Mucosa of stomach (tissue), 1 donor: Measurements from ENCODE around the gene ZNF541.

Source experiments
- H3K27me3 ChIP-seq: one replicate; pipeline ENCODE4 v1.7.0; 2013; ENCODE audit warnings: mild to moderate bottlenecking, low read length; ENCODE audit not compliant: control insufficient read depth, insufficient read depth
- H3K36me3 ChIP-seq: one replicate; pipeline ENCODE4 v1.7.0; 2013; ENCODE audit warnings: low read length; ENCODE audit not compliant: control insufficient read depth, insufficient read depth
- H3K4me1 ChIP-seq: one replicate; pipeline ENCODE4 v1.7.0; 2013; ENCODE audit warnings: mild to moderate bottlenecking, low read length; ENCODE audit not compliant: control insufficient read depth, insufficient read depth
- H3K4me3 ChIP-seq: one replicate; pipeline ENCODE4 v1.7.0; 2013; ENCODE audit warnings: low read length
- H3K9ac ChIP-seq: one replicate; pipeline ENCODE4 v1.7.0; 2013; ENCODE audit warnings: mild to moderate bottlenecking, low read length, moderate library complexity
- H3K9me3 ChIP-seq: one replicate; pipeline ENCODE4 v1.7.0; 2013; ENCODE audit warnings: mild to moderate bottlenecking, low read length, moderate library complexity; ENCODE audit not compliant: control insufficient read depth
- donor health status: Pancreatic carcinoma.

The ZNF541 gene

GRCh38 chr19:47573071-47574026 is at the start of gene ZNF541:
Gene ZNF541 (minus strand): TSS chr19:47573148. CDS start chr19:47555856, 17,292 bp downstream.
- Histone ChIP-seq H3K27me3 (no peaks in the 10 kb centered on the region), H3K9me3 (no peaks in the 10 kb centered on the region), H3K36me3 (no peaks in the 10 kb centered on the region), H3K4me3 (no peak within 1 kb of the TSS), H3K9ac (no peak within 1 kb of the TSS), H3K4me1 (peaks cover 4% of the 10 kb centered on the region)

- Histone ChIP-seq H3K9me3 (no peaks in the 10 kb centered on the region), H3K4me3 (no peak overlapping the region), H3K9ac (no peak overlapping the region), H3K27me3 (no peaks in the 10 kb centered on the region), H3K36me3 (no peaks in the 10 kb centered on the region), H3K4me1 (peaks cover 19% of the 10 kb centered on the region)
Observed at GRCh38 chr19:47619763-47620162, 46.8 kb upstream of the ZNF541 start.

- Histone ChIP-seq H3K36me3 (no peaks in the 10 kb centered on the region), H3K9me3 (no peaks in the 10 kb centered on the region), H3K4me1 (peaks cover 13% of the 10 kb centered on the region), H3K9ac (peak overlapping the region; percentile 18), H3K27me3 (no peaks in the 10 kb centered on the region), H3K4me3 (no peak overlapping the region)
Observed at GRCh38 chr19:47618771-47619170, 45.8 kb upstream of the ZNF541 start.

- H3K27me3 ChIP-seq: no peaks in the 10 kb centered on the region
- H3K9ac ChIP-seq: no peak overlapping the region
- no peak overlapping the region for H3K4me3 ChIP-seq
- no peaks in the 10 kb centered on the region for H3K9me3 ChIP-seq
- H3K36me3 ChIP-seq: no peaks in the 10 kb centered on the region
- H3K4me1 ChIP-seq: peaks cover 16% of the 10 kb centered on the region
Observed at GRCh38 chr19:47615714-47616113, 42.8 kb upstream of the ZNF541 start.

GRCh38 chr19:47615230-47615629 is 42.3 kb upstream of the ZNF541 start:
- Histone ChIP-seq H3K4me1 (peaks cover 21% of the 10 kb centered on the region), H3K9me3 (no peaks in the 10 kb centered on the region), H3K4me3 (no peak overlapping the region), H3K36me3 (no peaks in the 10 kb centered on the region), H3K27me3 (no peaks in the 10 kb centered on the region), H3K9ac (no peak overlapping the region)

GRCh38 chr19:47614559-47614958 is 41.6 kb upstream of the ZNF541 start:
- Histone ChIP-seq H3K36me3 (no peaks in the 10 kb centered on the region), H3K27me3 (no peaks in the 10 kb centered on the region), H3K9ac (no peak overlapping the region), H3K4me3 (no peak overlapping the region), H3K9me3 (no peaks in the 10 kb centered on the region), H3K4me1 (peaks cover 18% of the 10 kb centered on the region)

- no peak overlapping the region for H3K4me3 ChIP-seq
- H3K27me3 ChIP-seq: no peaks in the 10 kb centered on the region
- peaks cover 16% of the 10 kb centered on the region for H3K4me1 ChIP-seq
- no peaks in the 10 kb centered on the region for H3K36me3 ChIP-seq
- no peaks in the 10 kb centered on the region for H3K9me3 ChIP-seq
- H3K9ac ChIP-seq: no peak overlapping the region
Observed at GRCh38 chr19:47614021-47614295, 41.0 kb upstream of the ZNF541 start.

GRCh38 chr19:47613165-47614020 is 40.4 kb upstream of the ZNF541 start:
- H3K4me1 ChIP-seq: peaks cover 16% of the 10 kb centered on the region
- H3K27me3 ChIP-seq: no peaks in the 10 kb centered on the region

GRCh38 chr19:47610902-47611301 is 38.0 kb upstream of the ZNF541 start:
- Histone ChIP-seq H3K9ac (peak overlapping the region; percentile 76), H3K4me1 (peaks cover 16% of the 10 kb centered on the region), H3K9me3 (no peaks in the 10 kb centered on the region), H3K27me3 (no peaks in the 10 kb centered on the region), H3K4me3 (no peak overlapping the region), H3K36me3 (no peaks in the 10 kb centered on the region)

More at GRCh38 chr19:47613165-47614020, 40.4 kb upstream of the ZNF541 start:
- H3K36me3 ChIP-seq: no peaks in the 10 kb centered on the region
- H3K9me3 ChIP-seq: no peaks in the 10 kb centered on the region
- H3K4me3 ChIP-seq: no peak overlapping the region
- no peak overlapping the region for H3K9ac ChIP-seq

GRCh38 chr19:47609906-47610894 is 37.3 kb upstream of the ZNF541 start:
- Histone ChIP-seq H3K9me3 (no peaks in the 10 kb centered on the region), H3K9ac (peak overlapping the region; percentile 76), H3K27me3 (no peaks in the 10 kb centered on the region), H3K4me3 (peak overlapping the region; percentile 19), H3K4me1 (peaks cover 16% of the 10 kb centered on the region), H3K36me3 (no peaks in the 10 kb centered on the region)
